Measurements from ENCODE around the gene ANKRD52. TPM values are rescaled to one million over a fixed set of nuclear protein-coding genes. Genes with fewer than 3 reads are reported as not detected.

The ANKRD52 gene
- total and polyA plus RNA-seq, 2 donors from 2014 or later: 8.6 to 46.4 TPM

GRCh38 chr12:56261503-56262232, 3.5 kb upstream of the ANKRD52 start:
- Histone ChIP-seq H3K27me3 (ENCODE audit: control insufficient read depth, insufficient read depth, low read length) (no peaks in the 10 kb centered on the region), H3K27ac (ENCODE audit: low read depth in 2 of 2, low read length in 2 of 2) (no peak overlapping the region), H3K4me1 (ENCODE audit: control insufficient read depth in 2 of 3, insufficient read depth in 2 of 3, low read depth in 1 of 3, low read length in 3 of 3) (peaks cover 4 to 16% (median 8%) of the 10 kb centered on the region in 3 donors), H3K36me3 (ENCODE audit: control insufficient read depth in 2 of 3, insufficient read depth in 3 of 3, low read length in 3 of 3) (peaks cover 0 to 4% (median 0%) of the 10 kb centered on the region in 3 donors), H3K9ac (ENCODE audit: low read length in 3 of 3) (no peak overlapping the region), H3K4me3 (ENCODE audit: low read length in 3 of 3) (no peak overlapping the region), H3K9me3 (ENCODE audit: control insufficient read depth in 2 of 3, insufficient read depth in 1 of 3, low read length in 3 of 3) (no peaks in the 10 kb centered on the region)
- FAIRE-seq (no peak), DNase-seq (no peak)
- intact Hi-C loops (cut with DNase I): no loop called here
- TF ChIP-seq CTCF (IDR thresholded peaks at IDR 0.05; ENCODE audit: borderline replicate concordance, extremely low read depth, insufficient read depth): no peak

GRCh38 chr12:56260921-56261320, 2.7 kb upstream of the ANKRD52 start:
- no peaks in the 10 kb centered on the region for H3K27me3 ChIP-seq (ENCODE audit: control insufficient read depth, insufficient read depth, low read length)
- intact Hi-C loops (cut with DNase I): no loop called here
- peaks cover 4 to 13% (median 10%) of the 10 kb centered on the region in 3 donors for H3K4me1 ChIP-seq (ENCODE audit: control insufficient read depth in 2 of 3, insufficient read depth in 2 of 3, low read depth in 1 of 3, low read length in 3 of 3)
- no peak for DNase-seq
- no peak overlapping the region for H3K27ac ChIP-seq (ENCODE audit: low read depth in 2 of 2, low read length in 2 of 2)
- TF ChIP-seq CTCF (IDR thresholded peaks at IDR 0.05; ENCODE audit: borderline replicate concordance, extremely low read depth, insufficient read depth): no peak
- H3K9me3 ChIP-seq (ENCODE audit: control insufficient read depth in 2 of 3, insufficient read depth in 1 of 3, low read length in 3 of 3): no peaks in the 10 kb centered on the region
- no peak overlapping the region for H3K4me3 ChIP-seq (ENCODE audit: low read length in 3 of 3)
- no peak overlapping the region for H3K9ac ChIP-seq (ENCODE audit: low read length in 3 of 3)
- no peak for FAIRE-seq
- H3K36me3 ChIP-seq (ENCODE audit: control insufficient read depth in 2 of 3, insufficient read depth in 3 of 3, low read length in 3 of 3): peaks cover 0 to 9% (median 0%) of the 10 kb centered on the region in 3 donors

- no peak for TF ChIP-seq CTCF (IDR thresholded peaks at IDR 0.05; ENCODE audit: borderline replicate concordance, extremely low read depth, insufficient read depth)
- DNase-seq (no peak), FAIRE-seq (no peak)
- Histone ChIP-seq H3K27ac (ENCODE audit: low read depth in 2 of 2, low read length in 2 of 2) (no peak overlapping the region), H3K4me1 (ENCODE audit: control insufficient read depth in 2 of 3, insufficient read depth in 2 of 3, low read depth in 1 of 3, low read length in 3 of 3) (peaks cover 4 to 13% (median 10%) of the 10 kb centered on the region in 3 donors), H3K9ac (ENCODE audit: low read length in 3 of 3) (no peak overlapping the region), H3K36me3 (ENCODE audit: control insufficient read depth in 2 of 3, insufficient read depth in 3 of 3, low read length in 3 of 3) (peaks cover 0 to 14% (median 2%) of the 10 kb centered on the region in 3 donors), H3K9me3 (ENCODE audit: control insufficient read depth in 2 of 3, insufficient read depth in 1 of 3, low read length in 3 of 3) (no peaks in the 10 kb centered on the region), H3K27me3 (ENCODE audit: control insufficient read depth, insufficient read depth, low read length) (no peaks in the 10 kb centered on the region), H3K4me3 (ENCODE audit: low read length in 3 of 3) (no peak overlapping the region)
- intact Hi-C loops (cut with DNase I): no loop called here
Measured at GRCh38 chr12:56260380-56260779, 2.2 kb upstream of the ANKRD52 start.
